HCT116 (cell line): Measurements from ENCODE around the gene AUTS2. TPM values are rescaled to one million over a fixed set of nuclear protein-coding genes. Genes with fewer than 3 reads are reported as not detected.

Source experiments
- ATAC-seq: fragments of 200-7000 bp; cut with Tn5 transposase; 2 replicates; pipeline ENCODE4 v1.9.1; 2020; ENCODE audit warnings: mild to moderate bottlenecking, moderate library complexity
- BruUV-seq: library from RNA; stranded (reverse); fragments of 400-500 nt; replicated peaks from 2 replicates; lab custom pipeline; 2021; lab: Mats Ljungman, UMichigan
- CTCF ChIA-PET: fragments of 300-600 bp; sonication (Branson Sonifier 250); formaldehyde crosslinking; loops from one replicate; lab custom pipeline; 2021; ENCODE audit warnings: antibody characterized with exemption; lab: Charles Lee
- POLR2A ChIA-PET: fragments of 300-600, 350-600 bp; sonication (Branson Sonifier 250); formaldehyde crosslinking; loops from one replicate; lab custom pipeline; 2021; ENCODE audit warnings: antibody characterized with exemption; lab: Charles Lee
- RAD21 ChIA-PET, 2 experiments: fragments of 300-600 bp; sonication (Branson Sonifier 250); formaldehyde crosslinking; loops; one replicate each; lab custom pipeline; 2023; ENCODE audit warnings: low total read pairs in 2 of 2; ENCODE audit not compliant: uncharacterized antibody in 2 of 2, unreplicated experiment in 2 of 2, low non-redundant PET in 1 of 2; lab: Charles Lee
- DNase-seq: peaks from one replicate; pipeline ENCODE4 v3.0.0-alpha.2; 2010; ENCODE audit warnings: low read depth, low spot score
- H2AFZ ChIP-seq: fragments of 200-600 bp; shearing (Covaris generic), sonication (generic); 2 replicates; pipeline ENCODE4 v1.6.1; 2017; ENCODE audit warnings: low read depth, mixed run types, mixed read lengths, antibody characterized with exemption, low read length; ENCODE audit not compliant: poor library complexity, severe bottlenecking
- H3K27ac ChIP-seq: 2 replicates; pipeline ENCODE4 v1.5.1; 2012; ENCODE audit warnings: low read depth, low read length
- H3K27me3 ChIP-seq: fragments of 200-600 bp; sonication (generic); 2 replicates; pipeline ENCODE4 v1.6.1; 2016; ENCODE audit warnings: mixed run types, low read length, mixed read lengths; ENCODE audit not compliant: insufficient read depth
- H3K36me3 ChIP-seq, 2 experiments: fragments of 200-500 bp in 1 of 2; fragments of 200-600 bp in 1 of 2; sonication (Bioruptor generic) in 1 of 2; sonication (generic) in 1 of 2; 2 replicates each; pipeline versions ENCODE4 v1.5.1 to v1.6.1; 2014 to 2016; ENCODE audit warnings: low read length in 2 of 2, inconsistent platforms in 1 of 2, mixed read lengths in 1 of 2, mixed run types in 1 of 2; ENCODE audit not compliant: insufficient read depth in 2 of 2, control insufficient read depth in 1 of 2
- H3K4me1 ChIP-seq, 2 experiments: fragments of 200-600 bp in 1 of 2; sonication (generic) in 1 of 2; 2 replicates each; pipeline versions ENCODE4 v1.5.1 to v1.6.1; 2012 to 2017; ENCODE audit warnings: low read length in 2 of 2, inconsistent platforms in 1 of 2, mild to moderate bottlenecking in 1 of 2, mixed read lengths in 1 of 2, mixed run types in 1 of 2, moderate library complexity in 1 of 2; ENCODE audit not compliant: insufficient read depth in 2 of 2, control insufficient read depth in 1 of 2
- H3K4me2 ChIP-seq: fragments of 200-600 bp; sonication (generic); 2 replicates; pipeline ENCODE4 v1.6.1; 2017; ENCODE audit warnings: mixed run types, low read length, mixed read lengths
- H3K4me3 ChIP-seq, 2 experiments: fragments of 200-600 bp in 1 of 2; sonication (generic) in 1 of 2; replicated peaks in 1 of 2; 2 replicates each; pipeline ENCODE4 v1.5.1; 2011 to 2016; ENCODE audit warnings: low read length in 2 of 2, control low read depth in 1 of 2, low read depth in 1 of 2, mild to moderate bottlenecking in 1 of 2, mixed read lengths in 1 of 2, mixed run types in 1 of 2
- H3K79me2 ChIP-seq: fragments of 200-600 bp; sonication (generic); 2 replicates; pipeline ENCODE4 v1.6.1; 2017; ENCODE audit warnings: mild to moderate bottlenecking, mixed run types, low read length, moderate library complexity, mixed read lengths; ENCODE audit not compliant: insufficient read depth
- H3K9ac ChIP-seq: fragments of 200-600 bp; sonication (generic); 2 replicates; pipeline ENCODE4 v1.6.1; 2016; ENCODE audit warnings: low read length, mixed read lengths
- H3K9me2 ChIP-seq: fragments of 200-600 bp; sonication (generic), shearing (Covaris generic); 2 replicates; pipeline ENCODE4 v1.6.1; 2017; ENCODE audit warnings: mixed run types, mild to moderate bottlenecking, moderate library complexity; ENCODE audit not compliant: insufficient read depth
- H3K9me3 ChIP-seq, 2 experiments: fragments of 200-500 bp in 1 of 2; fragments of 200-600 bp in 1 of 2; sonication (Bioruptor generic) in 1 of 2; sonication (generic) in 1 of 2; 2 replicates each; pipeline ENCODE4 v1.6.1; 2014 to 2017; ENCODE audit warnings: low read length in 2 of 2, mixed read lengths in 2 of 2, inconsistent platforms in 1 of 2, low read depth in 1 of 2, mild to moderate bottlenecking in 1 of 2, mixed run types in 1 of 2, moderate library complexity in 1 of 2; ENCODE audit not compliant: control insufficient read depth in 1 of 2, insufficient read depth in 1 of 2
- H4K20me1 ChIP-seq: fragments of 200-600 bp; sonication (generic), shearing (Covaris generic); 2 replicates; pipeline ENCODE4 v1.6.1; 2017; ENCODE audit warnings: mixed run types, mild to moderate bottlenecking, moderate library complexity; ENCODE audit not compliant: insufficient read depth
- ELF1 ChIP-seq: IDR thresholded peaks from 2 replicates; pipeline ENCODE4 v1.6.1; 2012; ENCODE audit warnings: low read depth, borderline replicate concordance
- EZH2phosphoT487 ChIP-seq: fragments of 200-600 bp; IDR thresholded peaks from 2 replicates; pipeline ENCODE4 v1.6.1; 2018; ENCODE audit warnings: antibody characterized with exemption, borderline replicate concordance
- JUND ChIP-seq: IDR thresholded peaks from 2 replicates; pipeline ENCODE4 v1.6.1; 2012
- MAX ChIP-seq: IDR thresholded peaks from 2 replicates; pipeline ENCODE4 v1.6.1; 2012
- POLR2A ChIP-seq: IDR thresholded peaks from 2 replicates; pipeline ENCODE4 v1.7.0; 2011; ENCODE audit warnings: borderline replicate concordance; ENCODE audit not compliant: insufficient read depth, insufficient read length; ENCODE audit errors: extremely low read depth
- RAD21 ChIP-seq: IDR thresholded peaks from 2 replicates; pipeline ENCODE4 v1.6.1; 2012; ENCODE audit warnings: low read depth, mild to moderate bottlenecking
- REST ChIP-seq: IDR thresholded peaks from 2 replicates; pipeline ENCODE4 v1.6.1; 2012; ENCODE audit warnings: low read depth
- YY1 ChIP-seq: IDR thresholded peaks from 2 replicates; pipeline ENCODE4 v1.6.1; 2011; ENCODE audit warnings: low read length, low read depth, moderate library complexity, mild to moderate bottlenecking; ENCODE audit not compliant: insufficient replicate concordance; ENCODE audit errors: extremely low read depth
- ZFX ChIP-seq: fragments of 450-650 bp; IDR thresholded peaks from 2 replicates; pipeline ENCODE4 v1.6.1; 2017
- intact Hi-C: fragments of 100-400 bp; cut with micrococcal nuclease; formaldehyde crosslinking; loops from 2 replicates; pipeline ENCODE4 v1.10.0; 2022
- total RNA-seq: library from RNA; stranded (reverse); gene quantifications from one replicate; pipeline ENCODE4 v1.2.1, GENCODE V29; 2021; ENCODE audit not compliant: unreplicated experiment

The AUTS2 gene
- total RNA-seq, 1 experiment from 2014 or later: 0.93 TPM

- CTCF ChIA-PET: no interaction called here
- no peak overlapping the region for H3K9ac ChIP-seq
- H3K9me2 ChIP-seq: no peaks in the 10 kb centered on the region
- no peaks in the 10 kb centered on the region for H3K4me1 ChIP-seq
- RAD21 ChIA-PET: no interaction called here
- H2AFZ ChIP-seq: no peak overlapping the region
- no TSS peak for BruUV-seq
- intact Hi-C loops: no loop called here
- no peak overlapping the region for H3K27ac ChIP-seq
- H3K27me3 ChIP-seq: no peaks in the 10 kb centered on the region
- no peak overlapping the region for H3K4me2 ChIP-seq
- H3K4me3 ChIP-seq: no peak overlapping the region
- H3K36me3 ChIP-seq: no peaks in the 10 kb centered on the region
- no peak for DNase-seq
- no peaks in the 10 kb centered on the region for H4K20me1 ChIP-seq
- H3K9me3 ChIP-seq: peaks cover 3 to 40% of the 10 kb centered on the region in 2 experiments; a peak in 2 of 4 replicates
- no peak for ATAC-seq
- TF ChIP-seq ELF1 (no peak), REST (no peak)
- POLR2A ChIA-PET: no interaction called here
- H3K79me2 ChIP-seq: no peaks in the 10 kb centered on the region
Measured at GRCh38 chr7:70371652-70372051, 773.4 kb downstream of the AUTS2 start.

- ChIA-PET POLR2A (no interaction called here), CTCF (no interaction called here), RAD21 (no interaction called here)
- Histone ChIP-seq H4K20me1 (no peaks in the 10 kb centered on the region), H3K79me2 (no peaks in the 10 kb centered on the region), H3K4me3 (no peak overlapping the region), H2AFZ (no peak overlapping the region), H3K36me3 (no peaks in the 10 kb centered on the region), H3K4me2 (no peak overlapping the region), H3K27ac (no peak overlapping the region), H3K9ac (no peak overlapping the region), H3K27me3 (no peaks in the 10 kb centered on the region), H3K4me1 (no peaks in the 10 kb centered on the region), H3K9me3 (peaks cover 3 to 42% of the 10 kb centered on the region in 2 experiments; a peak in 2 of 4 replicates), H3K9me2 (no peaks in the 10 kb centered on the region)
- no peak for DNase-seq
- ATAC-seq: no peak
- intact Hi-C loops: no loop called here
- BruUV-seq: no TSS peak
- no peak for TF ChIP-seq REST
- no peak for TF ChIP-seq EZH2phosphoT487
- no peak for TF ChIP-seq ZFX
- no peak for TF ChIP-seq YY1
- no peak for TF ChIP-seq POLR2A
- TF ChIP-seq MAX: no peak
- TF ChIP-seq ELF1: no peak
- no peak for TF ChIP-seq RAD21
- no peak for TF ChIP-seq JUND
Measured at GRCh38 chr7:70372768-70373515, 774.7 kb downstream of the AUTS2 start.
